Tibial artery (tissue), 4 donors: ENCODE data around the gene VPS37D.

ENCODE experiments used
- DNase-seq, 2 donors: peaks; one replicate each; pipeline ENCODE4 v3.0.0-alpha.2; 2019
- H3K27ac ChIP-seq, 2 donors: fragments of 200-600 bp; sonication (generic) in 1 of 2; 1 replicate in 1 of 2; 2 replicates in 1 of 2; pipeline ENCODE4 v1.5.1; 2018 to 2019; ENCODE audit warnings: mild to moderate bottlenecking in 1 of 2
- H3K27me3 ChIP-seq, 2 donors: fragments of 200-600 bp; sonication (generic) in 1 of 2; one replicate each; pipeline versions ENCODE4 v1.5.1 to v1.6.0; 2016 to 2019
- H3K36me3 ChIP-seq, 3 donors: fragments of 200-600 bp; sonication (generic) in 2 of 3; one replicate each; pipeline ENCODE4 v1.5.1; 2016 to 2019; ENCODE audit warnings: mild to moderate bottlenecking in 2 of 3
- H3K4me1 ChIP-seq, 4 donors: fragments of 200-600 bp; sonication (generic) in 2 of 4; 1 replicate in 3 of 4; 2 replicates in 1 of 4; pipeline ENCODE4 v1.5.1; 2016 to 2019
- H3K4me3 ChIP-seq, 2 donors: fragments of 200-600 bp; sonication (generic) in 1 of 2; 1 replicate in 1 of 2; 2 replicates in 1 of 2; pipeline ENCODE4 v1.5.1; 2018 to 2019; ENCODE audit warnings: mild to moderate bottlenecking in 2 of 2
- H3K9me3 ChIP-seq, 3 donors: fragments of 200-600 bp; sonication (generic) in 1 of 3; one replicate each; pipeline ENCODE4 v1.5.1; 2016 to 2019
- intact Hi-C: fragments of 100-400 bp; cut with DNase I; formaldehyde crosslinking; loops from one replicate; pipeline ENCODE4 v1.15.0; 2023; ENCODE audit warnings: low total_unique reads
- TF ChIP-seq, protein P1 (sequence below), 2 experiments: fragments of 200-600 bp in 1 of 2; fragments of 450-650 bp in 1 of 2; IDR thresholded peaks; one replicate each; pipeline ENCODE4 v1.5.1; 2017 to 2019; ENCODE audit warnings: antibody characterized with exemption in 2 of 2, mild to moderate bottlenecking in 1 of 2, moderate library complexity in 1 of 2

Gene VPS37D

DNA sequence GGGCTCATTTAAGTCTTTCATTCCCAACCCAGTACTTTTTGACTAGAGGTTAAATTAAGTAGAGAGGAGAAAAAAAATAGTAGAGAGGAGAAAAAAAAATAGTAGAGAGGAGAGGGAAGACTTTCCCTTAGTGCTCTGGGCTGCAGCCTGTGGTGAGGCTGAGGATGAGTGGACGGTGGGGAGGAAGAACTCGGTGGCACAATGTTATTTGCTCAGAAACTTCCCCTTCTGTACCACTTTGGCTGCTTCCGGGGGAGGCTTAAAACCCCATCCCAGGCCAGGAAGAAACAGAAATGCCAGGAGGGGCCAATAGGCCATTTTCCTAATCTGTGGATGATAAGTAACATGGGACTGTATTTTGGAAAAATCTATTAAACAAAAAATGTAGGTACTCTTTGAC is 28.7 kb upstream of the VPS37D start:
- Histone ChIP-seq H3K4me3 (no peak overlapping the region), H3K27me3 (peaks cover 0 to 20% of the 10 kb centered on the region in 2 donors), H3K4me1 (peaks cover 0 to 8% (median 0%) of the 10 kb centered on the region in 4 donors), H3K36me3 (no peaks in the 10 kb centered on the region), H3K27ac (no peak overlapping the region), H3K9me3 (peaks cover 0 to 13% (median 0%) of the 10 kb centered on the region in 3 donors)
- no peak for DNase-seq
- TF ChIP-seq, protein P1, sequence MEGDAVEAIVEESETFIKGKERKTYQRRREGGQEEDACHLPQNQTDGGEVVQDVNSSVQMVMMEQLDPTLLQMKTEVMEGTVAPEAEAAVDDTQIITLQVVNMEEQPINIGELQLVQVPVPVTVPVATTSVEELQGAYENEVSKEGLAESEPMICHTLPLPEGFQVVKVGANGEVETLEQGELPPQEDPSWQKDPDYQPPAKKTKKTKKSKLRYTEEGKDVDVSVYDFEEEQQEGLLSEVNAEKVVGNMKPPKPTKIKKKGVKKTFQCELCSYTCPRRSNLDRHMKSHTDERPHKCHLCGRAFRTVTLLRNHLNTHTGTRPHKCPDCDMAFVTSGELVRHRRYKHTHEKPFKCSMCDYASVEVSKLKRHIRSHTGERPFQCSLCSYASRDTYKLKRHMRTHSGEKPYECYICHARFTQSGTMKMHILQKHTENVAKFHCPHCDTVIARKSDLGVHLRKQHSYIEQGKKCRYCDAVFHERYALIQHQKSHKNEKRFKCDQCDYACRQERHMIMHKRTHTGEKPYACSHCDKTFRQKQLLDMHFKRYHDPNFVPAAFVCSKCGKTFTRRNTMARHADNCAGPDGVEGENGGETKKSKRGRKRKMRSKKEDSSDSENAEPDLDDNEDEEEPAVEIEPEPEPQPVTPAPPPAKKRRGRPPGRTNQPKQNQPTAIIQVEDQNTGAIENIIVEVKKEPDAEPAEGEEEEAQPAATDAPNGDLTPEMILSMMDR (IDR thresholded peaks at IDR 0.05): no peak
- intact Hi-C loops: no loop called here

- Histone ChIP-seq H3K4me3 (no peak overlapping the region), H3K4me1 (peaks cover 0 to 6% (median 3%) of the 10 kb centered on the region in 4 donors), H3K27ac (no peak overlapping the region), H3K9me3 (peaks cover 0 to 13% (median 0%) of the 10 kb centered on the region in 3 donors), H3K27me3 (peaks cover 0 to 48% of the 10 kb centered on the region in 2 donors), H3K36me3 (no peaks in the 10 kb centered on the region)
- no peak for DNase-seq
- TF ChIP-seq, protein P1 (IDR thresholded peaks at IDR 0.05): no peak
- intact Hi-C loops: no loop called here
These were observed 24.8 kb upstream of the VPS37D start for GRCh38 chr7:73642834-73643233.

DNA sequence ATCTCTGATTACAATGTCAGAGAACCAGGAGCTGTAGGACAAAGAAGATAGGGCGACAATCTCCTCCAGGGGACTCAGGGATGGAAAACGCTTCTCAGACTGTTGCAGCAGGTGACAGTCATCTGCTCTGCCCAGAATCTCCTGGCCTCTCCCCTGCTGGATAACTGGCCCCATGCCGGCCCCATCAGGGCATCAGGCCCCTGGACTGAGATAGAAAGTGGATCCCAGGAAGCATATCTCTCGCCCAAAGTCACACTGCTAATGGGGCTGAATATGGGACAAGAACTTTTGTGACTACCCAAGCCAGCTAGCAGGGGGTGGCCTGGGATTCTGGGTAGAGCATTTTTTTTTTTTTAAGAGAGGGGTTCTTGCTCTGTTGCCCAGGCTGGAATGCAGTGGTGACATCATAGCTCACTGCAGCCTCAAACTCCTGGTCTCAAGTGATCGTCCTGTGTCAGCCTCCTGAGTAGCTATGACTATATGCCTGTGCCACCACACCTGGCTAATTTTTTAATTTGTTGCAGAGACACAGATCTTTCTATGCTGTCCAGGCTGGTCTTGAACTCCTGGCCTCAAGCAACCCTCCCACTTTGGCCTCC is 22.8 kb upstream of the VPS37D start:
- no peak for DNase-seq
- H3K4me3 ChIP-seq: no peak overlapping the region
- H3K9me3 ChIP-seq: peaks cover 0 to 13% (median 0%) of the 10 kb centered on the region in 3 donors
- TF ChIP-seq, protein P1 (IDR thresholded peaks at IDR 0.05): no peak
- intact Hi-C loops: no loop called here
- peaks cover 0 to 11% (median 7%) of the 10 kb centered on the region in 4 donors for H3K4me1 ChIP-seq
- peaks cover 0 to 65% of the 10 kb centered on the region in 2 donors for H3K27me3 ChIP-seq
- H3K36me3 ChIP-seq: no peaks in the 10 kb centered on the region
- H3K27ac ChIP-seq: no peak overlapping the region

GRCh38 chr7:73645643-73646174 is 21.9 kb upstream of the VPS37D start:
- DNase-seq: no peak
- Histone ChIP-seq H3K9me3 (peaks cover 0 to 13% (median 0%) of the 10 kb centered on the region in 3 donors), H3K4me1 (peaks cover 0 to 11% (median 7%) of the 10 kb centered on the region in 4 donors), H3K27me3 (peaks cover 0 to 72% of the 10 kb centered on the region in 2 donors), H3K4me3 (no peak overlapping the region), H3K36me3 (no peaks in the 10 kb centered on the region), H3K27ac (no peak overlapping the region)
- TF ChIP-seq, protein P1 (IDR thresholded peaks at IDR 0.05): no peak
- intact Hi-C loops: no loop called here

DNA sequence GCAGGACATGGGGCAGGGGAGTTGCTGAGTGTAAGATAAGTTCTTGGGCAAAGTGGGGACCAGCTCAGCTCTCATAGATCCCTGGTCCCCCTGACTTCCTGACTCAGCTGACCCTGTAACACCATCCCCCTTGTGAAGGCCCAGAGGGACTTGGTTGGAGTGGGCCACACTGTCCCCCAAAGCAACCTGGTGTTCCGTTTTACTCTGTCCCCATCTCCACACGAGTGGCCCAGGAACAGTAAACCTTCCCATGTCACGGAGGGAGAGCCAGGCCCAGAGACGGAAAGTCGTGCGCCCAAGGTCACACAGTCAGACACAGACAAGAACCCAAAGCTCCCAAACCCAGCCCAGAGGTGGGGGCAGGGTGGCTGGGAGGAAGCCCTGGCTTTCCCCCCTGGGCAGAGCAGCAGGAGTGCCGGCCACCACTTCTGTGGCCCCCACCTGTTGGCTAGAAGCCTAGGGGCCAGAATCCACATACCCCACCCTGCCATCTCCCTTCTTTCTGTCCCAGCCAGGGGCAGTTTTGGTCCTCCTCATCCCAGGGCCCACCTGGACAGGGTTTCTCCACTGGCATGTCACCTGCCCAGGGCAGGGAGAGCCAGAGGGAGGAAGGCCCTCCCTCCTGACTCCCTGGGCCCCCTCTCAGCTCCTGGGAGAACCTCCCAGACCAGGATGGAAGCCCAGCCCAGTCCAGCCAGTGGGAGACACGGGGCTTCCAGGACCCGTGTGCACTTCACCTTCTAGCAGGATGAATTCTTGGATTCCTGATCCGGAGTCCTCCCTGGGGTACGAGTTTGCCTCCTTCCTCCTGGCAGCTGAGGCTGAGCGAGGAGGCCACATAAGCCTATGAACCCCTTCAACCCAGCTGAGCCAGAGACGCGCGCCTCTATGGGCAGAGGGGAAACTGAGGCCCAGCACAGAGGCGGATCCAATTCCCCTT is 20.6 kb upstream of the VPS37D start:
- TF ChIP-seq, protein P1 (IDR thresholded peaks at IDR 0.05): no peak
- intact Hi-C loops: no loop called here
- Histone ChIP-seq H3K4me1 (peaks cover 0 to 11% (median 7%) of the 10 kb centered on the region in 4 donors), H3K27me3 (peaks cover 0 to 74% of the 10 kb centered on the region in 2 donors), H3K27ac (no peak overlapping the region), H3K9me3 (peaks cover 0 to under 1% (median 0%) of the 10 kb centered on the region in 3 donors), H3K36me3 (no peaks in the 10 kb centered on the region), H3K4me3 (peak overlapping the region in 1 of 2 donors; percentile 51)
- no peak for DNase-seq
